ENCODE results near the gene ASS1. TPM values are rescaled to one million over a fixed set of nuclear protein-coding genes. Genes with fewer than 3 reads are reported as not detected.

ASS1 gene
- total RNA-seq, 2 donors from 2014 or later = 380 to 511 TPM

- intact Hi-C loops (cut with DNase I) = no loop called here
- TF ChIP-seq, protein P1, sequence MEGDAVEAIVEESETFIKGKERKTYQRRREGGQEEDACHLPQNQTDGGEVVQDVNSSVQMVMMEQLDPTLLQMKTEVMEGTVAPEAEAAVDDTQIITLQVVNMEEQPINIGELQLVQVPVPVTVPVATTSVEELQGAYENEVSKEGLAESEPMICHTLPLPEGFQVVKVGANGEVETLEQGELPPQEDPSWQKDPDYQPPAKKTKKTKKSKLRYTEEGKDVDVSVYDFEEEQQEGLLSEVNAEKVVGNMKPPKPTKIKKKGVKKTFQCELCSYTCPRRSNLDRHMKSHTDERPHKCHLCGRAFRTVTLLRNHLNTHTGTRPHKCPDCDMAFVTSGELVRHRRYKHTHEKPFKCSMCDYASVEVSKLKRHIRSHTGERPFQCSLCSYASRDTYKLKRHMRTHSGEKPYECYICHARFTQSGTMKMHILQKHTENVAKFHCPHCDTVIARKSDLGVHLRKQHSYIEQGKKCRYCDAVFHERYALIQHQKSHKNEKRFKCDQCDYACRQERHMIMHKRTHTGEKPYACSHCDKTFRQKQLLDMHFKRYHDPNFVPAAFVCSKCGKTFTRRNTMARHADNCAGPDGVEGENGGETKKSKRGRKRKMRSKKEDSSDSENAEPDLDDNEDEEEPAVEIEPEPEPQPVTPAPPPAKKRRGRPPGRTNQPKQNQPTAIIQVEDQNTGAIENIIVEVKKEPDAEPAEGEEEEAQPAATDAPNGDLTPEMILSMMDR (IDR thresholded peaks at IDR 0.05) = no peak
- Histone ChIP-seq H3K27ac (no peak overlapping the region), H3K27me3 (no peaks in the 10 kb centered on the region), H3K9me3 (no peaks in the 10 kb centered on the region), H3K4me3 (no peak overlapping the region), H3K9ac (ENCODE audit: low read depth in 2 of 2, low read length in 2 of 2) (no peak overlapping the region), H3K4me1 (no peaks in the 10 kb centered on the region), H3K36me3 (peaks cover 3% of the 10 kb centered on the region)
- DNase-seq = no peak
These were observed 14.4 kb downstream of the ASS1 start for GRCh38 chr9:130459151-130459550.

- Histone ChIP-seq H3K4me3 (no peak overlapping the region), H3K9me3 (no peaks in the 10 kb centered on the region), H3K27ac (no peak overlapping the region), H3K27me3 (no peaks in the 10 kb centered on the region), H3K36me3 (peaks cover 3% of the 10 kb centered on the region), H3K4me1 (no peaks in the 10 kb centered on the region), H3K9ac (ENCODE audit: low read depth in 2 of 2, low read length in 2 of 2) (no peak overlapping the region)
- no peak for DNase-seq
- TF ChIP-seq, protein P1 (IDR thresholded peaks at IDR 0.05) = no peak
- intact Hi-C loops (cut with DNase I) = no loop called here
These were observed 15.3 kb downstream of the ASS1 start for GRCh38 chr9:130459941-130460669.

DNA sequence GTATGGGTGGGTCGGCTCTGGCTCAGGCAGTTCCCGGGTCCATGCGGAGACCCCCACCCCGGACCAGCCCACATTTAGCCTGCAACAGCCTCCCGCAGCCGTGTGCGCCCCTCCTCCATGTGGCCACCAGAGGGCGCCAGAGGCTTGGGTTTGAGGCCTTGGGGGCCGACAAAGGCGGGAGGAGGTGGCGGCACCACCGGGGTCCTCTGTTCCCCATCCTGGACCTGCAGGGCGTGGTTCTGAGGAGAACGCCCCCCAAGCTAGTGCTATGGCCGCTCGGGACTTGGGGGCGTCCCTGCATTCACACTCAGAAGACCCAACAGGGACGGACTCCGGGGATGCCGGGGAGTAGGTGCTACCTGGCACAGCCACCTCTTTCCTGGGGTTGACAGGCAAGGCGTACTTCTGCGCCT is 16.5 kb downstream of the ASS1 start:
- Histone ChIP-seq H3K36me3 (peaks cover 3% of the 10 kb centered on the region), H3K27me3 (no peaks in the 10 kb centered on the region), H3K4me1 (no peaks in the 10 kb centered on the region), H3K27ac (no peak overlapping the region), H3K9me3 (no peaks in the 10 kb centered on the region), H3K9ac (ENCODE audit: low read depth in 2 of 2, low read length in 2 of 2) (no peak overlapping the region), H3K4me3 (no peak overlapping the region)
- TF ChIP-seq, protein P1 (IDR thresholded peaks at IDR 0.05) = peak; percentile 90
- DNase-seq = peak; percentile 57
- intact Hi-C loops (cut with DNase I) = loop anchor here (1.0 kb wide), 1 partner anchor 223 kb away; no protein-coding TSS in a partner anchor

DNA sequence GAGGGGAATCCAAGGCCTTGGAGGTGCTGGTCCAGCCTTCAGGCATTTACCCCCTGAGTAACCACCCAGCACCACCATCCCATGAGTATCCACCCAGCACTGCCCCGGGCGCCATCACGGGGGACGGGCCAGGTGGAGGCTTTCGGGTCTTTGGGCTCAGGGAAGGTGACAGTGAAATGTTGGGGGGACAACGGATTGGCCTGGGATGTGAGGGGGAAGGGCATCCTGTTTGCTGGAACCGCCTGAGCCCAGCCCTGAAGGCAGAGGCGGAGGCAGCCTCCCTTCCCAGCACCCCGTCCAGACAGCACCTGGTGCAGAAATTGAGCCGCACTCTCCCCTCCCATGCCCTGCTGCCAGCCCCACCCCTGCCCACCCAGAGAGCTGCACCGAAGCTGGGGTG is 17.0 kb downstream of the ASS1 start:
- H3K27ac ChIP-seq = no peak overlapping the region
- H3K27me3 ChIP-seq = no peaks in the 10 kb centered on the region
- no peak overlapping the region for H3K4me3 ChIP-seq
- no peaks in the 10 kb centered on the region for H3K4me1 ChIP-seq
- no peak overlapping the region for H3K9ac ChIP-seq (ENCODE audit: low read depth in 2 of 2, low read length in 2 of 2)
- intact Hi-C loops (cut with DNase I) = loop anchor here (1.0 kb wide), 1 partner anchor 223 kb away; no protein-coding TSS in a partner anchor
- H3K9me3 ChIP-seq = no peaks in the 10 kb centered on the region
- TF ChIP-seq, protein P1 (IDR thresholded peaks at IDR 0.05) = no peak
- H3K36me3 ChIP-seq = peaks cover 3% of the 10 kb centered on the region
- DNase-seq = no peak

GRCh38 chr9:130462685-130463540 is 18.2 kb downstream of the ASS1 start:
- Histone ChIP-seq H3K4me3 (no peak overlapping the region), H3K4me1 (no peaks in the 10 kb centered on the region), H3K27me3 (no peaks in the 10 kb centered on the region), H3K9ac (ENCODE audit: low read depth in 2 of 2, low read length in 2 of 2) (no peak overlapping the region), H3K36me3 (peaks cover 3% of the 10 kb centered on the region), H3K9me3 (no peaks in the 10 kb centered on the region), H3K27ac (no peak overlapping the region)
- intact Hi-C loops (cut with DNase I) = no loop called here
- no peak for DNase-seq
- TF ChIP-seq, protein P1 (IDR thresholded peaks at IDR 0.05) = no peak

All from colonic mucosa (tissue), 4 donors.